CD1c-positive myeloid dendritic cell (primary cell): ENCODE results near the gene MTERF4.

Experiments used
- DNase-seq: peaks from one replicate; pipeline ENCODE4 v3.0.0-alpha.2; 2016; ENCODE audit errors: extremely low spot score

The MTERF4 gene

GRCh38 chr2:241088791-241089732 lies 13.0 kb downstream of the MTERF4 start:
- no peak for DNase-seq

DNA sequence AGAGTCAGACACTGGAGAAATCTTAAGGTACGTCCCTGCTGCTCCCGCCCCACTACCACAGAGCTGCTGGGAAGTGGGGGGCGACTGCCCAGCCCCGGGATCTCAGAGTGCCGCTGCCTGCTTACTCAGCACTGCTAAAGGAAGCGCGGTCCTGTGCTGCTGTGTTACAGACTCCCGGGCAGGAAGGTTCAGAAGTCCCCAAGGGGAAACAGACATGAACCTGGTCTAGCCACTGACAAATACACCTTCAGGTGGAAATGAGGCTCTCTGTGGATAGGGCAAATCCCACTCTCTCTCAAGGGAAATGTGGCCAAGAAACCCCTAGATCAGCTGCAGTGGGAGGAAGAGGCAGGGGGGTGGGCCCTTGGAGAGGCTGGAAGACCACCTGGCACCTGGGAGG lies 13.7 kb downstream of the MTERF4 start:
- DNase-seq, result no peak

DNA sequence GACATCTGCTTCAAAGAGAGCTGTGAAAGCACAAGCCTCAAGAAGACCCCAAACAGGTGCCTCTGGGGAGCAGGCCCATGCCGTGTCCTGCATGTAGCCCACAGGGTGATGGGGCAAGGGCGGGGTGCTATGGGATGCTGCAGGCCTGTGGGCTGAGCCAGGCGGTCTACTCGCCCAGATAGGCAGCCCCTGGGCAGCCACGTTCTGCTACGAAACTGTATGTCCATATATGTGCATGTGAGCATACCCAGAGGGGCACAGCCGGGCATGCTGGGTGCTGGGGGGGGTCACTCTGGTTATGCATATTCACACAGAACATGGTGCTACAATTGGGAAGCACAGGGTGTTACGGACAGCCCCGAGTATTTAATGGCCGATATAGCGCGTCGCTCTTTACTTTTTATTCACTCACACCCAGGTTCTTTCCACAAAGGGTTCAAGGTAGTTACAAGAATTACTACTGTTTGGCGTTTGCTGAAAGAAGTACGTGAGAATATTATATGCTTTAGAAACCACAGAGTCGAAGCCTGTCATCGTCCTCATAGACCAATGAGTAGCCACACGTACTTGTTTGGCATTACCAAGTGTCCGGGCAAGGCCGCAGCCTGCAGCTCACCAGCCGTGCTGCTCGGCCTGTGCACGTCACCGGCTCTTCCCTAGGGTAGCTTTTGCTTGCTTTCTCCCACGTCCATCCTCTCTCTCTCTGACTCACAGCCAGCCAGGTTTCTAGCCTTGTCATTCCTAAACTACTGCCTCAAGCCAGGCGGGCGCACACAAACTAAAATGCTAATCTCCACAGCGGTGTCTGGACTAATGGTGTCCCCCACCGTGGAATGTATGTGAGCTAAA lies 14.4 kb downstream of the MTERF4 start:
- DNase-seq, result no peak

- no peak for DNase-seq
Observed at GRCh38 chr2:241084856-241085444, 17.1 kb downstream of the MTERF4 start.

GRCh38 chr2:241083091-241083415 lies 19.0 kb downstream of the MTERF4 start:
- DNase-seq, result no peak

DNA sequence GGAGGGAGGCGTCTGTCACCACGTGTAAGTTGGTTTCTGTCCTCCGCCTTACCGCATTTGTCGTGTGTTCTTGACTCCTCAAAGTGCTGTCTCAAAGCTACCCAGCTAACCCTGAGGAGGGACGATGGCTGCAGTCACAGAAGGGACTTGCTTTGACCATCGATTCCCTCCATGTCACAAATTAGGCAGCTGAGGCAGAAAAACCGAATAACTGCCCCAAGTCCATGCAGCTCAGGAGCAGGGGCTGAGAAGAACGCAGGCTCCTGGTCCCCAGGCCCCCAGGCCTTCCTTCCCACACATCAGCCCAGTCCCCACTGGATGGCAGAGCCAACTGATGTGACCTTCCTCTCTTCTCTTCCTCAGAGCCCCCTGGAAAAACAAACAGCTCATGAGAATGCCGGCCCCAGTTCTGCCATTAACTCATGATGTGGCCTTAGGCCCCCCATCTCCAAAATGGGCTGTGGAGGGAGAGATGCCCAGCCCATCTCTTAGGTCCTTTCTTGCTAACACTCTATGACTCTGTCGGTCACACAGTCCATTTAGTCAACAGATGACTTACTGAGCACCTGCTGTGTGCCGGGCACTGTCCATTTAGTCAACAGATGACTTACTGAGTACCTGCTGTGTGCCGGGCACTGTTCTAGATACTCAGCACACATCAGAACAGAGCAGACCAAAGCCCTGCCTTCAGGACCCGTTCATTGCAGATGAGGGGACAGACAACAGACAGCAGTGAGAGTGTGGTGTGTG lies 19.6 kb downstream of the MTERF4 start:
- no peak for DNase-seq

- DNase-seq, result no peak
Observed at GRCh38 chr2:241081643-241082340, 20.3 kb downstream of the MTERF4 start.

GRCh38 chr2:241081190-241081642 lies 20.9 kb downstream of the MTERF4 start:
- no peak for DNase-seq

DNA sequence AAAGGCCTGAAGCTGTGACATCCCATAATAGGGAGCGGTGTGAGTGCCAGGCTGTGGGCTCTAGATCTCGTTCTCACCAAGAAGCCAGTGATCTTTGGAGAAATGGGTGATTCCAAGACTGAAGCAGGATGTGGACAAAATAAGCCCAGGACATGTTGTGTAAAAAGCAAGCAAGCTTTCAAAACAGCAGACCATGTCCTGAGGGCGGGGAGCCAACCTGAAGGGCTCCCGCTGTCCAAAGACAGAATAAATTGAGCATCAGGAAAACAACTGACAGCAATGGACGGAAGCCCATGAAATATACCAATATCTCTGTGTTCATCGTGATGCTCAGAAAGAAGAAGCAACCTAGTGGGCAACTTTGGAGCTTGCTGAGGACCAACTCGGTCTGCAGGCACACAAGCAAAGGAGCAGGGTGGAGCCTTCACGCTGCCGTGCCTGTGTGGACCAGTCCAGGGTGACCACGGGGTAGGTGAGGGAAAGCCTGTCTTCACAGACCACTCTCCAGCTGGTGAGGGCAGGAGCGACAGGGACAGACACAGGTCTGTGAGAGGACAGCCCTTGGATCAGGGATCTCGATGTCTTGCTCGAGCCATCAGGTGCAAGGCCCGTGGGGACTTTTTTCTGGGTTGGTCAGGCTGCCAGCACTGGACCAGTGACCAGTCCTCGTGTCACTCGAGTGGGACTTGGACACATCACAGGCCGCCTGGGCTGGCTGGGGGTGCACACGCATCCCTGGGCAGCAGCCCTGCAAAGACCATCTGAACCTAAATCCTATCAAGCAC lies 21.5 kb downstream of the MTERF4 start:
- DNase-seq, result no peak

DNA sequence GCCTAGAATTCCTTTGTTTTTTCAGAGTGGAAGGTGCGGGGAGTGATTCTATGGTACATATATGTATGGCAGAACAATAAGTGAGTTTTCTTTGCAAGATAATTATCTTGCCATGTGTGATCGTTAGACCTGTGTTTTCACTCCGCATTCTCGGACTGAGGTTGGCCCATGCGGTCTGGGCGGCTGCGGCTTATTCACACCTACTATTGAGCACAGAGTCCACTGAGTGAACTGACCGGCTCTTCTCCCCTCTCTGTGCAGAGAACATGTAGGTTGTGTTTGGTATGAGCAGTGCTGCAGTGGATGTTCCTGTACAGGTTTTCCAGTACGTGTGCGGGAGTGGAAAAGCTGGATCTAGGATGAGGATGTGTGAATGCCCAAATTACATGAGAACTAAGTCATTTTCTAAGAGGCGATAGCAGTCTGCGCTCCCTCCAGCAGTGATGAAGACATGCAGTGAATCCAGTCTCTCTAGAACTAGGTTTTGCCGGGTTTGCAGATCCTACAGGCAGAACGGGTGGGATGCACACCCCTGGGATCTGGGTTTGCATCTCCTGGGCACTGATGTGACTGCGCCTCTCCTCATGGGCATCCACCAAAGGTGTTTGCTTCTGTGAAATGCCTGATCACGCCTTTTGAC lies 27.1 kb downstream of the MTERF4 start:
- no peak for DNase-seq

DNA sequence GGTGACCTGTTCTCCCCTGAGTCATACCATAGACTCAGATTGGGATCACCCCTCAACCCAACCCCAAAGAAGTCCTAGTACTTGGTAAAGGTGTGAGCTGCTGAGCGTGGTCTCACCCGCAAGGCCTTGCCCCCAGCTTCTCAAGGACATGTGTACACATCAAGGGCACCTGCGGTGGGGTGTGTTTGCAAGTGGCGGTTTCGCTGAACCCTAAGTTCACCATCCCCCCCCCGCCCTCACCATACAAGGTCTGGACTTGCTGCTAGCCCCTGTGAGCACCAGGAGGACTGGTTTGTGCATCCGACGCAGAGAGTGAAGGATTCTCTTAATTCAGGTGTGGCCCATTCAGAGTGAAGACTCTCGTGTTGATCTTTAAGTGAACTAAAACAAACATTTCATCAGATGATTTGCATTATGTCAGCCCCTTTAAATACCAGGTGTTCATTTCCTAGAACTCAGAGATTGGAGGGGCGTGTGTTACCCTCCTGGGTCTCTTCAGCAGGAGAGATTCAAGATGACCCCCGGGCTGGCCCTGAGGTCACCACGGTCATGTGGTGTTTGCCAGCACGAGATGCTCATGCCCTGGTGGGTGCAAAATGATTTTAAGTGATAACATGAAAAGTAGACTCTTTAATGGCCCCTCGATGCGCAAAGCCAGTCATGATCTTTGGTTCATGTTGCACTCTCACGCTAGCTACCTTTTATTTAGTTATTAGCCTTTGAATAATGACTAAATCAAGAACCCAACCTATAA lies 27.8 kb downstream of the MTERF4 start:
- no peak for DNase-seq

DNA sequence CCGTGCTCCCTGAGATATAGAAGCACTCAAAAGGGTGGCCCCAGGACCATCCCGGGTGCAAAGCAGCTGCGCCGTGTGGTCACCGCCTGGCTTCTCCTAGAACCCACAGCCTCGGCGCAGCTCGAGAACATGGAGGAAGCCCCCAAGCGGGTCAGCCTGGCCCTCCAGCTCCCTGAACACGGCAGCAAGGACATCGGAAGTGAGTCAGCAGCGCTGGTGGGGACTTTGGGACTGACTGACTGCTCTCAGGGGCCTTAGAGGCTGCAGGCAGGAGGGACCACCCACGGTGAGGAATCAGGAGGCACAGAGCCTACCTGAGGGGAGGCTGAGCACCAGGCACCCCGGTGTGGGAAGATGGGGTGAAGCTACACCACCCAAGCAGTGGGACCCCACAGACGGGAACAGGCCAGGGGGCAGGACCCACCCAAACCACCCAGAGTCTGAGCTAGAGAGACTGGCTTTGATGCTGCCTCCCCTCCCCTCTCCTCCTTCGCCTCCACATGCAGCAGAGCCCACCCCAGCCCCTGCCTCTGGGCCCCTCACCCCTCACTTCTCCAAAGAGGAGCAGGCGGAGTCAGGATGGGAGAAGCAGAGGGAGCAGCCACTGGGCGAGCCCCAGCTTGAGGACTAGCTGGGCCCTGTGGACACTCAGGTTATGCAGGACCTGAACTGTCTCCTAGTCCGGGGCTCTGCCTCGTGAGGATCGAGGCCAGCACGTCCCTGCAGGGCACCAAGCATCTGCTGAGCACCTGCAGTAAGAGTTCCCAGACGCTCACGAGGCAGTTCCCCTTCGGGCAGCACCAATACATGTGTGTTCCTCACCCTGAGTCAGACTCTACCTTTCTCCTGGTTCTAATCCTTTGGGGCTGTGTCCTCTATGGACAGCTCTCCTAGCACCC lies 28.7 kb downstream of the MTERF4 start:
- DNase-seq, result no peak

DNA sequence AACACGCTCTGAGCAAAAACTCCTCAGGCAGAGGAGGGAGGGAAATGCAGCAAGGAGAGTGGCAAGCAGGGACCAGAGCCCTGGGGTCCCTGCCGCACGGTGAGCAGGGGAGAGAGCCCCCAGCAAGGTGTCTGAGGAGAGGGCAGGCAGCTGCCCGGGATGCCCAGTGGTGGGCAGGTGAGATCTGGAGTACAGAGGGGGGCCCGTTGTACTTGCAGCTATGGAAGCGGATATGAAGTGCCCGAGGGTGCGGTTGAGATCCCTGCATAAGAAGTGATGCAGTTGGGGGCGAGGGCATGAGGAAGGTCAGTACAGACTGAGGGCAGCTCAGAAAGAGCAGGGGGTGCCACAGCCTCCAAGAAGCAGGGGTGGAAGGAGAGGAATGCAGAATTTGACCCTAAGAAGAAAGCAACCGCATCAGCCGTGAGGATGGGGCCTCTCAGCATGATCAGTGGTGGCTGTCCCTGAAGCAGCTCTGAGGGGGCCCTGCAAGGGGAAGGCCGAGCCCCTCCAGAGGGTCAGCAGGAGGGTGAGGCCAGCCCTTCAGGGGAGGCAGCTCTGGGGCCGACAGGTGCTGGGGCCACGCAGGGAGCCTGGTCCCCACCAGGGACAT lies 29.4 kb downstream of the MTERF4 start:
- DNase-seq, result no peak

- no peak for DNase-seq
Observed at GRCh38 chr2:241072151-241072550, 29.9 kb downstream of the MTERF4 start.

DNA sequence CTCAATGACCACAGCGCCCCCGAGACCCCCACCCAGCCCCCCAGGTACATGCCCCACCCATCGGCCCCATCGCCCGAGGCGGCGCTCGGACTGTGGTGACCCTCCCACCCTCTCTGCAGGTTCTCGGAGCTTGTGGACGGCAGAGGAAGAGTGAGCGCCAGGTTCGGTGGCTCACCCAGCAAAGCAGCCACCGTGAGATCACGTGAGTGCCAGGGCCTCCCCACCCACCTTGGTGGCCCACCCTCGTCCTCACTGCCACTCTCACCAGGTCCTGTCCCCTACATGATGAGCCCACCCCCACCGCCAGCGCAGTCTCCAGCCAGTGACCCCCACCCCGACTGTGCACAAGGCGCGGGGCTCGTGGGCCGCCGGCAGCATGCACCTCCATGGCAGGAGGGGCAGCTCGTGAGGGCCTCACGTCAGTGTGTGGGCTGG lies 30.4 kb downstream of the MTERF4 start:
- no peak for DNase-seq

DNA sequence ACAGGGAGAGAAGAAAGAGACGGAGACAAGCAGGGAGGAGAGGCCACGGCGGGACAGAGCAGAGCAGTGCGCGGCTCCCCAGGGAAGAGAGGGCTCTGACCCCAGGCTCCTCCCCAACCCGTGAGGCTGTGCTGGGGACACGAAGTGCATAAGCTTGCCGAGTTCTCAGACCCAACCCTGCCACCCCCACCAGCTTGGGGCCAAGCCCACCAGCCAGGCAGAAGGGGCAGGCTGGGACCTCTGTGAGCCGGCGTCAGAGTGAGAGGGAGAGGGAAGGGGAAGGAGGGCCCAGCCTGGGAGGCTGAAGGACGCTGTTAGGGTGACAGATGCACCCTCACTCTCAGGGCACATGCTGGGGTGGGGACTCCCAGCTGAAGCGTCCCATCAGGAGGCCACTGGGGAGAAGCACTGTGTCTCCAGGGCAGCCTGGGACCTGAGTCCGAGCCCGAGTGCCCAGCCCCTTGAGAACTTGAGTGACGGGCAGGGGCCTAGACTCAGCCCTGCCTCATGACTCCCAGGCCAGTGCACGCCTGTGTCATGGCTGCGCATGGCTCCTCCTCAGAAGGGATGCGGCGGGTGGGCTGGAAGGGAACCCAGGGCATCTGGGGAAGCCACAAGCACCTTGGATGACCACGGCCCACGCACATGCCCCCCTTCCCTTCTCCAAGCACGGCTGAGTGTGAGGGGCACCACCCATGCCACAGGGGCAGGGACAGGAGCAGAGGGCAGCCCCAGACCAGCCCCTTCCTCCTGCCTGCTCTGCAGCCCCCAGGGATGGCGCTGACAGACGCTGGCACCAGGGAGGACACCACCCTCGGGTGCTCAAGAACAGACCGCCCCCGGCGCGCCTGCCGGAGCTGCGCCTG lies 31.0 kb downstream of the MTERF4 start:
- DNase-seq, result no peak

GRCh38 chr2:241070361-241070760 lies 31.7 kb downstream of the MTERF4 start:
- DNase-seq, result no peak
